SK-N-SH treated with all-trans-retinoic acid at 6 μM for 48 hours (cell line): ENCODE measurements around the gene PPP6R2.

ENCODE experiments used
- ATAC-seq: fragments of 200-7000 bp; cut with Tn5 transposase; 3 replicates; pipeline ENCODE4 v1.9.1; 2020; ENCODE audit warnings: mild to moderate bottlenecking, moderate library complexity
- ARNTL ChIP-seq: fragments of 450-650 bp; formaldehyde crosslinking; IDR thresholded peaks from 2 replicates; pipeline ENCODE4 v1.5.0; 2020; ENCODE audit warnings: low read depth, mild to moderate bottlenecking, moderate library complexity, borderline replicate concordance
- CSDC2 ChIP-seq: fragments of 250-450 bp; sonication (Bioruptor Pico); IDR thresholded peaks from 2 replicates; pipeline ENCODE4 v1.5.0; 2020; ENCODE audit warnings: mild to moderate bottlenecking, moderate library complexity
- CSRNP3 ChIP-seq: fragments of 250-450 bp; sonication (Bioruptor Pico); IDR thresholded peaks from 2 replicates; pipeline ENCODE4 v1.5.1; 2021; ENCODE audit warnings: mild to moderate bottlenecking, moderate library complexity
- ESRRG ChIP-seq: fragments of 250-450 bp; sonication (Bioruptor Pico); IDR thresholded peaks from 2 replicates; pipeline ENCODE4 v1.6.1; 2021; ENCODE audit warnings: mild to moderate bottlenecking
- GLIS3 ChIP-seq: fragments of 250-450 bp; sonication (Bioruptor Pico); IDR thresholded peaks from 2 replicates; pipeline ENCODE4 v1.5.0; 2020; ENCODE audit warnings: mild to moderate bottlenecking, moderate library complexity
- ISL1 ChIP-seq: fragments of 250-450 bp; sonication (Bioruptor Pico); IDR thresholded peaks from 2 replicates; pipeline ENCODE4 v2.1.2; 2022; ENCODE audit warnings: mild to moderate bottlenecking, moderate library complexity
- PATZ1 ChIP-seq: fragments of 250-450 bp; sonication (Bioruptor Pico); IDR thresholded peaks from 2 replicates; pipeline ENCODE4 v1.8.0; 2020; ENCODE audit warnings: mild to moderate bottlenecking, moderate library complexity, borderline replicate concordance
- POU6F1 ChIP-seq: fragments of 250-450 bp; sonication (Bioruptor Pico); IDR thresholded peaks from 2 replicates; pipeline ENCODE4 v1.8.0; 2021; ENCODE audit warnings: low read depth, mild to moderate bottlenecking, moderate library complexity, borderline replicate concordance
- PPARA ChIP-seq: fragments of 250-450 bp; sonication (Bioruptor Pico); IDR thresholded peaks from 2 replicates; pipeline ENCODE4 v1.5.0; 2020; ENCODE audit warnings: mild to moderate bottlenecking, borderline replicate concordance
- RARB ChIP-seq: fragments of 250-450 bp; sonication (Bioruptor Pico); IDR thresholded peaks from 2 replicates; pipeline ENCODE4 v1.8.0; 2021; ENCODE audit warnings: mild to moderate bottlenecking, moderate library complexity
- SNAI2 ChIP-seq: fragments of 250-450 bp; sonication (Bioruptor Pico); IDR thresholded peaks from 2 replicates; pipeline ENCODE4 v1.5.0; 2020; ENCODE audit warnings: mild to moderate bottlenecking, moderate library complexity
- TOX ChIP-seq: fragments of 250-450 bp; sonication (Bioruptor Pico); IDR thresholded peaks from 2 replicates; pipeline ENCODE4 v1.8.0; 2021; ENCODE audit warnings: mild to moderate bottlenecking, moderate library complexity, borderline replicate concordance
- TSHZ2 ChIP-seq: fragments of 250-450 bp; sonication (Bioruptor Pico); IDR thresholded peaks from 2 replicates; pipeline ENCODE4 v1.5.0; 2020; ENCODE audit warnings: mild to moderate bottlenecking, moderate library complexity
- ZC3H10 ChIP-seq: fragments of 250-450 bp; sonication (Bioruptor Pico); IDR thresholded peaks from 2 replicates; pipeline ENCODE4 v1.5.1; 2021; ENCODE audit warnings: mild to moderate bottlenecking, moderate library complexity
- ZFP3 ChIP-seq: fragments of 250-450 bp; sonication (Bioruptor Pico); IDR thresholded peaks from 2 replicates; pipeline ENCODE4 v1.5.0; 2020; ENCODE audit warnings: mild to moderate bottlenecking, moderate library complexity
- ZNF565 ChIP-seq: fragments of 450-650 bp; formaldehyde crosslinking; conservative IDR thresholded peaks from 2 replicates; pipeline ENCODE4 v1.5.0; 2020; ENCODE audit warnings: low read depth, mild to moderate bottlenecking, moderate library complexity
- ZNF70 ChIP-seq: fragments of 450-650 bp; formaldehyde crosslinking; IDR thresholded peaks from 2 replicates; pipeline ENCODE4 v1.5.0; 2020; ENCODE audit warnings: mild to moderate bottlenecking, moderate library complexity
- ZNF8 ChIP-seq: fragments of 450-650 bp; formaldehyde crosslinking; IDR thresholded peaks from 2 replicates; pipeline ENCODE4 v1.5.0; 2020; ENCODE audit warnings: mild to moderate bottlenecking, moderate library complexity

PPP6R2 gene

GRCh38 chr22:50341977-50342650 is 1.0 kb upstream of the PPP6R2 start:
- ATAC-seq: peak; percentile 93

GRCh38 chr22:50343541-50343935 is 411 bp downstream of the PPP6R2 start:
- no peak for ATAC-seq
- no peak for TF ChIP-seq RARB (CRISPR knock-in tag)
- TF ChIP-seq POU6F1 (CRISPR knock-in tag): no peak
- no peak for TF ChIP-seq CSDC2 (CRISPR knock-in tag)
- no peak for TF ChIP-seq GLIS3 (CRISPR knock-in tag)
- TF ChIP-seq ZNF565: no peak
- TF ChIP-seq ISL1 (CRISPR knock-in tag): no peak
- TF ChIP-seq CSRNP3 (CRISPR knock-in tag): no peak
- no peak for TF ChIP-seq PPARA (CRISPR knock-in tag)
- no peak for TF ChIP-seq ZFP3 (CRISPR knock-in tag)
- no peak for TF ChIP-seq ARNTL (CRISPR knock-in tag)
- no peak for TF ChIP-seq SNAI2 (CRISPR knock-in tag)
- no peak for TF ChIP-seq PATZ1
- TF ChIP-seq TOX (CRISPR knock-in tag): no peak
- TF ChIP-seq ESRRG (CRISPR knock-in tag): no peak

More at GRCh38 chr22:50341977-50342650, 1.0 kb upstream of the PPP6R2 start:
- TF ChIP-seq ZFP3 (CRISPR knock-in tag) (no peak), RARB (CRISPR knock-in tag) (no peak), PPARA (CRISPR knock-in tag) (no peak), GLIS3 (CRISPR knock-in tag) (no peak), CSDC2 (CRISPR knock-in tag) (no peak), ISL1 (CRISPR knock-in tag) (no peak), TSHZ2 (CRISPR knock-in tag) (no peak), ZNF565 (no peak), ZC3H10 (CRISPR knock-in tag) (no peak), PATZ1 (no peak), TOX (CRISPR knock-in tag) (no peak), SNAI2 (CRISPR knock-in tag) (no peak), ZNF8 (CRISPR knock-in tag) (no peak), ZNF70 (no peak), CSRNP3 (CRISPR knock-in tag) (no peak)
- TF ChIP-seq, all 23 proteins: peak for 0
